ENCODE measurements around the gene OGFR. TPM values are rescaled to one million over a fixed set of nuclear protein-coding genes. Genes with fewer than 3 reads are reported as not detected.

OGFR gene
- total and polyA plus RNA-seq, 7 donors, result 11.6 to 21.6 (median 19.2) TPM

DNA sequence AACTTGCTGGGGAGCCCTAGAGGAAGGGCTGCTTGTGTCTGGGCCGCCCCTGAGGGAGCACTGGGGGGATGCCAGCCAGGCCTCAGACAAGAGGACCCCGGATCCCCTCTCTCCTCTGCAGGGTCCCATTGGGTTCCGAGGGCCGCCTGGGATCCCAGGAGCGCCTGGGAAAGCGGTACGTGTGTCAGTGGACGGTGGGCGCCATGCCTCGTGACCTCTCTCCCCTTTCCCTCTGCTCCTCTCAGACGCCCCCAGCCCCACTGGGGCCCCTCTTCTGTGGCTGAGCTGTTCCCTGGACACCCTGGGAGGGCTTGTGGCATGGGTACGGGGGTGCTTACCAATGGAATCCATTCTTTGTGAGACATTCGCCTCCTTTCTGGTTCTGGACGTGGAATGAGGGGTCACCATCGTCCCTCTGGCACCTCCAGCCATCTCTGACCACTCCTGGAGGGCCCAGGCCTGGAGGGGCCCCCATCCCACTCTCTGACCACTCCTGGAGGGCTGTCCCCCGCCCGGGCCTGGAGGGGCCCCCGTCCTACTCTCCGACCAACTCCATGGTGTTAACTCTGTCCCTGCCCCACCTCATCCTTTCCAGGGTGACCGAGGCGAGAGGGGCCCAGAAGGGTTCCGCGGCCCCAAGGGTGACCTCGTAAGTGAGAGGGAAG is 22.1 kb downstream of the OGFR start:
- ATAC-seq (no peak), DNase-seq (no peak)
- no peaks in the 10 kb centered on the region for H3K36me3 ChIP-seq (ENCODE audit: insufficient read depth in 1 of 2, low read depth in 1 of 2)
- peaks cover 0 to 12% (median 6%) of the 10 kb centered on the region in 3 donors for H3K27me3 ChIP-seq (ENCODE audit: insufficient read depth in 3 of 3, low read length in 2 of 3)
- H3K4me3 ChIP-seq, result no peak overlapping the region
- no peak overlapping the region for H3K27ac ChIP-seq
- no peaks in the 10 kb centered on the region for H3K4me1 ChIP-seq
- TF ChIP-seq, protein P1, sequence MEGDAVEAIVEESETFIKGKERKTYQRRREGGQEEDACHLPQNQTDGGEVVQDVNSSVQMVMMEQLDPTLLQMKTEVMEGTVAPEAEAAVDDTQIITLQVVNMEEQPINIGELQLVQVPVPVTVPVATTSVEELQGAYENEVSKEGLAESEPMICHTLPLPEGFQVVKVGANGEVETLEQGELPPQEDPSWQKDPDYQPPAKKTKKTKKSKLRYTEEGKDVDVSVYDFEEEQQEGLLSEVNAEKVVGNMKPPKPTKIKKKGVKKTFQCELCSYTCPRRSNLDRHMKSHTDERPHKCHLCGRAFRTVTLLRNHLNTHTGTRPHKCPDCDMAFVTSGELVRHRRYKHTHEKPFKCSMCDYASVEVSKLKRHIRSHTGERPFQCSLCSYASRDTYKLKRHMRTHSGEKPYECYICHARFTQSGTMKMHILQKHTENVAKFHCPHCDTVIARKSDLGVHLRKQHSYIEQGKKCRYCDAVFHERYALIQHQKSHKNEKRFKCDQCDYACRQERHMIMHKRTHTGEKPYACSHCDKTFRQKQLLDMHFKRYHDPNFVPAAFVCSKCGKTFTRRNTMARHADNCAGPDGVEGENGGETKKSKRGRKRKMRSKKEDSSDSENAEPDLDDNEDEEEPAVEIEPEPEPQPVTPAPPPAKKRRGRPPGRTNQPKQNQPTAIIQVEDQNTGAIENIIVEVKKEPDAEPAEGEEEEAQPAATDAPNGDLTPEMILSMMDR (IDR thresholded peaks at IDR 0.05), result no peak
- 91 to 92% (median 91%) methylated on average over 24 of the region's 24 CpGs for WGBS, 3 donors
- intact Hi-C loops (cut with DNase I), result no loop called here
- no peaks in the 10 kb centered on the region for H3K9me3 ChIP-seq

- ATAC-seq (no peak), DNase-seq (no peak)
- no peak overlapping the region for H3K4me3 ChIP-seq
- no peaks in the 10 kb centered on the region for H3K36me3 ChIP-seq (ENCODE audit: insufficient read depth in 1 of 2, low read depth in 1 of 2)
- TF ChIP-seq, protein P1 (IDR thresholded peaks at IDR 0.05), result no peak
- H3K27me3 ChIP-seq (ENCODE audit: insufficient read depth in 3 of 3, low read length in 2 of 3), result peaks cover 0 to 18% (median 6%) of the 10 kb centered on the region in 3 donors
- H3K9me3 ChIP-seq, result no peaks in the 10 kb centered on the region
- intact Hi-C loops (cut with DNase I), result no loop called here
- no peak overlapping the region for H3K27ac ChIP-seq
- H3K4me1 ChIP-seq, result no peaks in the 10 kb centered on the region
- WGBS, 3 donors, result 60 to 69% (median 66%) methylated on average over 27 to 29 of the region's 29 CpGs
Measured at GRCh38 chr20:62827311-62828038, 22.8 kb downstream of the OGFR start.

- Histone ChIP-seq H3K27me3 (ENCODE audit: insufficient read depth in 3 of 3, low read length in 2 of 3) (peaks cover 0 to 21% (median 7%) of the 10 kb centered on the region in 3 donors), H3K27ac (no peak overlapping the region), H3K4me1 (no peaks in the 10 kb centered on the region), H3K9me3 (no peaks in the 10 kb centered on the region), H3K4me3 (no peak overlapping the region), H3K36me3 (ENCODE audit: insufficient read depth in 1 of 2, low read depth in 1 of 2) (no peaks in the 10 kb centered on the region)
- 81 to 90% (median 83%) methylated on average over 8 to 9 of the region's 9 CpGs for WGBS, 3 donors
- intact Hi-C loops (cut with DNase I), result no loop called here
- TF ChIP-seq, protein P1 (IDR thresholded peaks at IDR 0.05), result no peak
- no peak for DNase-seq
- no peak for ATAC-seq
Measured at GRCh38 chr20:62828051-62828450, 23.4 kb downstream of the OGFR start.

- no peaks in the 10 kb centered on the region for H3K9me3 ChIP-seq
- TF ChIP-seq, protein P1 (IDR thresholded peaks at IDR 0.05), result no peak
- intact Hi-C loops (cut with DNase I), result no loop called here
- H3K4me3 ChIP-seq, result no peak overlapping the region
- no peaks in the 10 kb centered on the region for H3K36me3 ChIP-seq (ENCODE audit: insufficient read depth in 1 of 2, low read depth in 1 of 2)
- peaks cover 0 to 27% (median 9%) of the 10 kb centered on the region in 3 donors for H3K27me3 ChIP-seq (ENCODE audit: insufficient read depth in 3 of 3, low read length in 2 of 3)
- DNase-seq (no peak), ATAC-seq (no peak)
- 74 to 80% (median 80%) methylated on average over 29 of the region's 29 CpGs for WGBS, 3 donors
- H3K4me1 ChIP-seq, result no peaks in the 10 kb centered on the region
- H3K27ac ChIP-seq, result no peak overlapping the region
Measured at GRCh38 chr20:62828511-62829230, 24.0 kb downstream of the OGFR start.
